ENCODE data around the gene SEPTIN8. TPM values are rescaled to one million over a fixed set of nuclear protein-coding genes. Genes with fewer than 3 reads are reported as not detected.
"Not testable (repeated sequence)": the region's sequence is repeated elsewhere in the genome, so short reads cannot be mapped to it uniquely, and the experiment has no call there.

SEPTIN8 gene
- total RNA-seq, 4 donors from 2014 or later = 31.6 to 46.4 (median 34.9) TPM

DNA sequence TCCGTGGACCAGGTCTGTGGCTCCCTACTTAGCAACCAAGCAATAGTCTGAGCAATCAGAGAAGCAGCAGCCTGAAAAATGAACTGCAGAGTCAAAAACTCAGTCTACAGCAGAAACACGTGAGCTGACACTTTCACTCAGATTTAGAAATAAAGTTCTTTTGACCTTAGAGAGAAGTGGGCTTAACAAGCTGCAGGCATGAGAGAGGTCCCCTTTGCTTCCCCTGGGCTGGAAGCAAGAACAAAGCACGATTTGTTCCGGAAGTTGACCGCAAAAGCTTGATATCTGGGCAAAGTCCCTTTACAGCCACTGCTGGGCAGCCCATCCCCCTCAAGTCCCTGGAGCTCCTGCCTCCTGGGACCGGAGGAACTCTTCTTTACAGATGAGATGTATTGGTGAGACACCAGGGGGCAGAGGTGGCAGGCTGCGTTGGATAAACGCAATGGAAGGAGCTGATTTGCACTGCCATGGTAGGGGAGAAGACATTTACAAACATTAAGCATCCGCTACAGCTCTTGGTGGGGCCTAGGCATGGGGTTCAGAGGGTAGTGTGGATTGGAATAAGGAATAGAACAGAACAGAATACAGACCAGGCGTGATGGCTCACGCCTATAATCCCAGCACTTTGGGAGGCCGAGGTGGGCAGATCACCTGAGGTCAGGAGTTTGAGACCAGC lies 30.3 kb upstream of the SEPTIN8 start:
- no peaks in the 10 kb centered on the region for H3K9me3 ChIP-seq
- WGBS, 2 donors (ENCODE audit: low coverage in 1 of 2) = 59 to 79% methylated on average over 9 to 12 of the region's 12 CpGs
- TF ChIP-seq EP300 (IDR thresholded peaks at IDR 0.05) (no peak), CTCF (IDR thresholded peaks at IDR 0.05) (no peak), POLR2AphosphoS5 (IDR thresholded peaks at IDR 0.05) (no peak), POLR2A (IDR thresholded peaks at IDR 0.05) (no peak)
- H3K27me3 ChIP-seq = peaks cover 43% of the 10 kb centered on the region
- no peaks in the 10 kb centered on the region for H3K36me3 ChIP-seq
- ATAC-seq = no peak
- no peaks in the 10 kb centered on the region for H3K4me1 ChIP-seq
- no peak overlapping the region for H3K4me3 ChIP-seq
- H3K27ac ChIP-seq = no peak overlapping the region

DNA sequence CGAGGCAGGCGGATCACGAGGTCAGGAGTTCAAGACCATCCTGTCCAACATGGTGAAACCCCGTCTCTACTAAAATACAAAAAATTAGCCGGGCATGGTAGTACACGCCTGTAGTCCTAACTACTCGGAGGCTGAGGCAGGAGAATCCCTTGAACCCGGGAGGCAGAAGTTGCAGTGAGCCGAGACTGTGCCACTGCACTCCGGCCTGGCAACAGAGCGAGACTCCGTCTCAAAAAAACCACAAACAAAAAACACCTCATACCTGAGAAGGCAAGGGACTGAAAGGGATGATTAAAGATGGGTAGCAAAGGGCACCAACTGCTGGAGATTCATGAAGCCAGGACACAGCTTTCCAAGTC lies 29.7 kb upstream of the SEPTIN8 start:
- H3K36me3 ChIP-seq, H3K4me1 ChIP-seq, H3K4me3 ChIP-seq, ATAC-seq, H3K9me3 ChIP-seq, H3K27ac ChIP-seq: not testable (repeated sequence)
- 93 to 94% methylated on average over 4 to 5 of the region's 12 CpGs for WGBS, 2 donors (ENCODE audit: low coverage in 1 of 2)
- H3K27me3 ChIP-seq = peaks cover 42% of the 10 kb centered on the region

- not testable (repeated sequence) for ATAC-seq, H3K9me3 ChIP-seq, H3K4me3 ChIP-seq, H3K27ac ChIP-seq, H3K4me1 ChIP-seq, H3K36me3 ChIP-seq
- 73% methylated on average over 4 to 5 of the region's 6 CpGs for WGBS, 2 donors (ENCODE audit: low coverage in 1 of 2)
- H3K27me3 ChIP-seq = peaks cover 41% of the 10 kb centered on the region
Measured at GRCh38 chr5:132805872-132806271, 28.8 kb upstream of the SEPTIN8 start.

- not testable (repeated sequence) for H3K4me1 ChIP-seq, H3K4me3 ChIP-seq, H3K9me3 ChIP-seq, H3K27ac ChIP-seq, H3K36me3 ChIP-seq, ATAC-seq
- H3K27me3 ChIP-seq = peaks cover 32% of the 10 kb centered on the region
- 92% methylated on average over 1 of the region's 1 CpG; no CpG with 5 or more reads in 1 of the 2 donors for WGBS, 2 donors (ENCODE audit: low coverage in 1 of 2)
Measured at GRCh38 chr5:132804219-132804618, 27.2 kb upstream of the SEPTIN8 start.

- 49 to 100% methylated on average over 2 of the region's 5 CpGs for WGBS, 2 donors (ENCODE audit: low coverage in 1 of 2)
- not testable (repeated sequence) for ATAC-seq, H3K9me3 ChIP-seq, H3K27ac ChIP-seq, H3K4me1 ChIP-seq, H3K4me3 ChIP-seq, H3K36me3 ChIP-seq
- H3K27me3 ChIP-seq = peaks cover 28% of the 10 kb centered on the region
Measured at GRCh38 chr5:132802685-132803066, 25.6 kb upstream of the SEPTIN8 start.

DNA sequence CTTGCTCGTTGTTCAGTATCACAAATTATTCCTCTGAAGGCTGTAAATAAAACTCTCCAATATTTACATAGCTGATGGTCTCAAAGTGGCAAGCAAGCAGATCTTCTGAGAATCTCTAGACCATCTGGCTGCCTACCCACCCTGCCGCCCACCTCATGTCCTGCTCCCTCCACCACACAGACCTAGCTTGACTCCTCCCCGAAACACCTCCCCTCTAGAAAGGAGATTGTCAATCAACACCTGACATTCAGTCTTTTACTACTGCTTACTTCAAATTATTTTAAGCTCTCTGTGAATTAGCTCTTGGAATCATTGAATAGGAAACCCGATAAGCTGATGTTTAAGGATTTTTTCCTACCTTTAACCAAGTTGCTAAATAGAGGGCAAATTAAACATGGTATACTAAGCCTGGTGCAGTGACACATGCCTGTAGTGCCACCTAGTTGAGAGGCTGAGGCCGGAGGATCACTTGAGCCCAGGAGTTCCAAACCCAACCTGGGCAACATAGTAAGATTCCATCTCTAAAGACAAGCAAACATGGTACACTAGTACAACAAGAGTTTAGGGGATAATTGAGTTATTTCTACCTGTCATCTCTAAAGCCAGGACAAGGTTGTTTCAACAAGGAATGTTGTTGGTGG lies 25.1 kb upstream of the SEPTIN8 start:
- no peaks in the 10 kb centered on the region for H3K9me3 ChIP-seq
- H3K27me3 ChIP-seq = peaks cover 28% of the 10 kb centered on the region
- no peaks in the 10 kb centered on the region for H3K36me3 ChIP-seq
- no peak for ATAC-seq
- no peak overlapping the region for H3K27ac ChIP-seq
- TF ChIP-seq POLR2A (IDR thresholded peaks at IDR 0.05) = no peak
- TF ChIP-seq EP300 (IDR thresholded peaks at IDR 0.05) = no peak
- no peak for TF ChIP-seq POLR2AphosphoS5 (IDR thresholded peaks at IDR 0.05)
- no peak for TF ChIP-seq CTCF (IDR thresholded peaks at IDR 0.05)
- no peaks in the 10 kb centered on the region for H3K4me1 ChIP-seq
- H3K4me3 ChIP-seq = no peak overlapping the region
- WGBS, 2 donors (ENCODE audit: low coverage in 1 of 2) = 79 to 88% methylated on average over 4 to 5 of the region's 5 CpGs

GRCh38 chr5:132800545-132800944 lies 23.5 kb upstream of the SEPTIN8 start:
- Histone ChIP-seq H3K9me3 (no peaks in the 10 kb centered on the region), H3K36me3 (no peaks in the 10 kb centered on the region), H3K27me3 (peaks cover 22% of the 10 kb centered on the region), H3K4me3 (no peak overlapping the region), H3K4me1 (no peaks in the 10 kb centered on the region), H3K27ac (no peak overlapping the region)
- TF ChIP-seq POLR2AphosphoS5 (IDR thresholded peaks at IDR 0.05) = no peak
- no peak for TF ChIP-seq POLR2A (IDR thresholded peaks at IDR 0.05)
- TF ChIP-seq CTCF (IDR thresholded peaks at IDR 0.05) = no peak
- TF ChIP-seq EP300 (IDR thresholded peaks at IDR 0.05) = no peak
- 40 to 75% methylated on average over 2 of the region's 2 CpGs for WGBS, 2 donors (ENCODE audit: low coverage in 1 of 2)
- ATAC-seq = no peak
